ENCODE results near the gene EPS8L3.

EPS8L3 gene

DNA sequence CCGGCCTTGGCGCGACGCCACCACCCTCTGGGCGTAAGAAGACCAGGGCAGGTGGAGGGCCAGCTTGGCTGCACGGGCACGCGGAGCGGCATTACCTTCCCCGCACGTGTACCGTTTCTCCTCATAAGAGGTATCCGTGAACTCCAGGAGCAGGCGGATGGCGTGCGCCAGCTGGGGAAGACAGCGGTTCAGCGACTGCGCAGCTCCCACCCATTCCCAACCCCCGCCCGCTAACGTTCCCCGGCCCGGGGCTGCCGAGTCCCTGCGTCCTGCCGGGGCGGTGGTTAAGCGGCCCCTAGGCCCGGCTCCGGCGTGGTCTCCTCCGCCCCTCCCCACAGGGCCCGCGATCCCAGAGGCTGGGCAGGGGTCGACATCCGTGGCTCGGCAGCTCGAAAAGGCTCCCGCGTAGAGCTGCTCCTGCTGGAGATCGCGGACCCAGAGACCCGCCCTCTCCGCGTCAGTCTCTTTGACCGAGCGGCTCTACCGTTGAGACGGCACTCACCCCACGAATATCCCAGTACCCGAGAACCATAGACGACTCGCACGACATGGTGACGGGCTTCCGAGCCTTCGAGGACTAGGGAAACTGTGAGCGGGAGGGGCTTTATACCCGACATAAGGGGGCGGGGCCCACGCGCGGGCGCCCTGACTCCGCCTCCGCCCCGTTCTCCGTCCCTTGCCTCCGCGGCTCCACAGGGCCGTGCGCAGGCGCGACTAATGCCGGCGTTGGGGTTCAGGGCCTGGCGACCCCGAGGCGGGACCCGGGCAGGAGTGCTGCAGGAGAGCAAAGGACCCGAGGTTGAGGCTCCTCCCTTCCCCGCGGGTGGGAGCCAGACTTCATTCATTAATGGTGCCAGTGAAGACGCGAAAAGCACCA lies 23.7 kb downstream of the EPS8L3 start:
- peak; percentile 64 for DNase-seq (ENCODE audit: low spot score)

DNA sequence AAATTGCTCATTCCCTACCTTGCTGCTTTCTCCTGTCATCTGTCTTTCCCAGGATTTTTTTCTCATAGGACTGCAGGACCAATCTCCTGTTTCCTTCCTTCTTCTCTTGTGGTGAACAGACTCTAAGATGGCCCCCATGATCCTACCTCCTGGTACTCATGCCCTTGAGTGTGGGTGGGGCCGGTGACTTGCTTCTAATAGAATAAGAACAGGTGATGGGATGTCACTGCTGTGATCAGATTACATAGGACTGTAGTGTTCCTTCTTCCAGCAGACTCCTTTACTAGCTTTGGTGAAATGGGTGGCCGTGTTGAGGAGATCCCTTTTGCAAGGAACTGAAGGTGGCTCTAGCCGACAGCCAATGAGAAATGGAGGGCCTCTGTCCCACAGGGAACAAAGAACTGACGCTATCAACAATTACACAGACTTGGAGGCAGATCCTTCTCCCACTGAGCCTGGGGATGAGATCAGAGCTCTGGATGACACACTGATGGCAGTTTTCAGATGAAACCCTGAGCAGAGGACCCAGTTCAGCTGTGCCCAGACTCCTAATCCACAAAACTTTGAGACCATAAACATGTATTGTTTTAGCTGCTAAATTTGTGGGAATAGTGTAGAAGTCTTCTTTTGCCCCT lies 30.4 kb downstream of the EPS8L3 start:
- DNase-seq (ENCODE audit: low spot score) = no peak

DNA sequence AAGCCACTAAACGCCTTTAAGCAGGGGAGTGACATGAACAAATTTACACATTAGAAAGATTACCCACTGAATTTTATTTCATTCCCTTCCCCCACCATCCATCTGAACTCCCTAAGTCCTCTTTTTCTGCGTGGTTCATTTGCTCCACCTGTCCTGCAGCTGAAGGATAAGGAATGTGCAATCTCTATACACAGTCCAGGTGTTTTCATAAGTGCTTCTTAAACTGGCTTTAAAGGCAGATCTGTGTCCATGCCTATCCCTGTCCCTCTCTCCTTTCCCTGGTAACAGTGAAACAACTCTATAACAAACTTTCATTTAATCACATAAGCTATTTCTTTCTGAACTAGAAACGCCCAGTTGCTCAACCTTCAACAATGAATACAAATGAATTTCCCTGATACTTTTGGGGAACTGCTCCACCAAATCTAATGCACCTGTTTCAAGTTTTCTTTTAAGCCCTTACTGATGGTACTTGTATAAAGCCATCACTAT lies 31.3 kb downstream of the EPS8L3 start:
- DNase-seq (ENCODE audit: low spot score) = no peak

DNA sequence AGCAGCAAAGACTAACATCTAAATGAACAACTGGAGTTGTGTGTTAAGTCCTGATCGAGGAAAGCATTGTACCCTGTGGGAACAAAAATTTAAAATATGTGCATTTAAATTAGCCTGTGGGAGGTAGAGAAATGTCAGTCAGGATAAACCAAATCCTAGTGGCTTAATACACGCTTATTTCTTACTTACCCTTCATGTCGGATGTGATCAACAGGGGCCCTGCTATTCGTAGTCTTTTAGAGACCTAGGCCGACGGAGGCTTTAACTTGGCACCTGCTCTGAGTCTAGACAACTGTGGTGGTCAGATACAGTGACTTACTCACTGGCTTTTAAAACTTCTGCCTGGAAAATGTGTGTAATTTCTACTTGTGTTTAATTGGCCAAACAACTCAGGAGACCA lies 33.1 kb downstream of the EPS8L3 start:
- DNase-seq (ENCODE audit: low spot score) = no peak

DNA sequence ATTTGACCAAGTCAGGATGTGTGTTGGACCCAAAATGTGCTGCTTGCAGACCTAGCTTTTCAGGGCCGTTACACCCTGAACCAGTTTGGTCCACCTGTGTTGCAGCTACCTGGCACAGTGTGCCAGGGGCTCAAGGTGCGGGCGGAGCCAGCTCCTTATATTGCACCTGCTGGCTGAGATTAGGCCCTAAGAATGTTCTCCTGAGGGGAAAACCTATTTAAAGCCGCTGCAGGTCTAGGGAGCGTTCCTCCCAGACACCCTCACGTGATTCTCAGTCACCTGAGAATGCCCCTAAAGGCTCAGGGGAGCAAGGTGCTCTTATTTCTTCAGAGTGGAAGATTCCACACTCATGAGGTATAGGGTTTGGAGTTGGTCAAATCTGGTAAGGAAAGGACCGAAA lies 34.9 kb downstream of the EPS8L3 start:
- DNase-seq (ENCODE audit: low spot score) = no peak

DNA sequence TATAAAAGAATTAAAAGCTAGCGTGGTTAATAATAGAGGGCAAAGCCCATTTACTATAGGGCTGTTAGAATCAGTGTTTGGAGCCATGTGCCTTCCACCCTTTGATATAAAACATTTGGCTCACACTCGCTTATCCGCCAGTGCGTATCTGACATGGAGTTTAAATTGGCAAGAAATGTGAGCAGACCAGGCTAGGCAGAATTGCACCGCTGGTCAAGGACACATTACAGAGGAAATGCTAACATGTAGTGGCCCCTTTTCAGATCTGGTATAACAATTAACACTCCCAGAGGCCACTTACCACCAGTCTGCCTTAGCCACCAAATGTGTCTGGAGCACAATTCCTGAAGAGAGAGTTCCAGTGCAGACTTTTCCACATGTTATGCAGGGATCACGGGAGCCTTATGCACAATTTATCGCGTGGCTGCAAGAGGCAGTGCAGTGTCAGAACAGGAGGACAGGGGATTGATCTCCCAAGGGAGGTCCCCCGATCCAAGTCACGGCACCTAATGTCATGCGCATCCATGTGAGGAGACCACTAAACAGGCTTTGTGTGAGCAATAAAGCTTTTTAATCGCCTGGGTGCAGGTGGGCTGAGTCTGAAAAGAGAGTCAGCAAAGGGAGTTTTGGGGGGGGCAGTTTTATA lies 36.9 kb downstream of the EPS8L3 start:
- no peak for DNase-seq (ENCODE audit: low spot score)

DNA sequence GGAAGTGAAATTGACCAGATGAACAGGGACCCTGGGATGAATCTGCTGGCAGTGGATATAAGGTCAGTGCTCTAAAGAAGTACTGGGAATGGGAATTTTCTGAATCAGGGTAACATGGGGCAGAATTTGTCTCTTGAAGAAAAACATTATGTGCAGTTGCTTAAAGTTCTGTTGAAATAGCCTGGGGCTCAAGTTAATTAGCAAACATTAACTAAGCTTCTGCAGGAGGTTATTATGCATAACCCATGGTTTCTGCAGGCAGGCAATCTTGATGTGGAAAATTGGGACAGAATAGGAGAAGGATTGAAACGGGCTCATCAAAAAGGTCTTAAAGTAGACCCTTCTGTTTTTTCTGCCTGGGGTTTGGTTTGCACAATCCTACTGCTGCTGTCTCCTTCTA lies 37.7 kb downstream of the EPS8L3 start:
- no peak for DNase-seq (ENCODE audit: low spot score)

DNA sequence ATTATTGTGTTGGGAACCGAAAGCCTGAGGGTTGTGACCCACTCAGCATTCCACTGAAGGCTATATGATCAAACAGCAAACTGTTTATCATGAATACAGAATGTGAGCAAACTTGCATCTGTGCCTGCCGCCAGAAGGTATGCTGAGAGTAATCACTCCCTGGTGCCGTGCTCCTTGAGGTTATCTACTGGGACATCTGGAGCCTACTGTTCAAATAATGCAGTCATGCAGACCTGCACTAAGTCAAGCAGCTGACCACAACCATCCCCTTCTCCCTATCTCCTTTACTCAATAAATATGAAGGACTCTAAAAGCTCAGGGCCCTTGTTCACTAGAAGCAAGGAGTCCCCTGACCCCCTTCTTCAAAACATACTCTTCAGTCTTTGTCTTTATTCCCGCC lies 38.2 kb downstream of the EPS8L3 start:
- DNase-seq (ENCODE audit: low spot score) = no peak

DNA sequence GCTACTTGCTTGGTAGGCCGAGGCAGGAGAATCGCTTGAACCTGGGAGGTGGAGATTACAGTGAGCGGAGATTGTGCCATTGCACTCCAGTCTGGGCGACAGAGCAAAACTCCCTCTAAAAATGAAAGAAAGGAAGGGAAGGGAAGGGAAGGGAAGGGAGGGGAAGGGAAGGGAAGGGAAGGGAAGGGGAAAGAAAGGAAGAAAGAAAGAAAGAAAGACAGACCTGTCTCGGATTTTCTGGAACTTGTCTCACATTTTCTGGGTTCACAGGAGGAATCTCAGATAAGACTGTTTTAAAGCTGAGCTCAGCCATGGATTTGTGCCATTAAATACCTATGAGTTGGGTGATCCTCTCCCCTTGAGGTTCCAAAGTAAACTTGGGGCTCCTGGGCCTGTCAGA lies 38.8 kb downstream of the EPS8L3 start:
- DNase-seq (ENCODE audit: low spot score) = no peak

DNA sequence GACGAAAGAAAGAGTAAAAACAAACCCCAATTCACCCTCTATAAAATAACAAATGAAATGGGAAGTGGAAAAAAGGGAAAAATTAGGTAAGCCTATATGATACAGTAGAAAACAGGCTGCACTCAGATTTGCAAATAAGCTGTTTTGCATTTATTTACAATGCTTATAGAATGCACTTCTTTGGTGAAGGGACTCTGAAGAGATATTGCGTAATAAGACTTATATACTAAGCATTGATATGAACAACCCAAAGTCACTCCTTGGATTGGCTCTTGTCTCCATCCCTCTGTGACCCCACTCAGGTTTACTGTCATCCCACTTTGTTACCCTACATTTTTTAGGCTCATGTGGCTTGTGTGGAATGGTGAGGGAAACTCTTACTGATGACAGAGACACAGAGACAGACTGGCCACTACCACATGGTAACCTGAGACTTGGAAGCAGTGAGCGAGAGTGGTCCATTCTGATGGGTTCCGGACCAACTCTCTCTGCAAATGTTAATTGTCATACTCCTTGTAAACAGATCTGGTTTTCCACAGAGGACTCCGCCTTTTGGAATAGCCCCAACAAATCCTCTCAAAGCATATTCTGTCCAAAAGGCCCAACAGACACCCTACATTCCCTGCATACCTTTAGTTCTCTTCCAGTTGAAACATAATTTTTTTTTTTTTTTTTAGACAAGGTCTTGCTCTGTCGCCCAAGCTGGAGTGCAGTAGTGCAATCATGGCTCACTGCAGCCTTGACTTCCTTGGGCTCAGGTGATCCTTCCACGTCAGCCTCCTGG lies 40.6 kb downstream of the EPS8L3 start:
- no peak for DNase-seq (ENCODE audit: low spot score)

DNA sequence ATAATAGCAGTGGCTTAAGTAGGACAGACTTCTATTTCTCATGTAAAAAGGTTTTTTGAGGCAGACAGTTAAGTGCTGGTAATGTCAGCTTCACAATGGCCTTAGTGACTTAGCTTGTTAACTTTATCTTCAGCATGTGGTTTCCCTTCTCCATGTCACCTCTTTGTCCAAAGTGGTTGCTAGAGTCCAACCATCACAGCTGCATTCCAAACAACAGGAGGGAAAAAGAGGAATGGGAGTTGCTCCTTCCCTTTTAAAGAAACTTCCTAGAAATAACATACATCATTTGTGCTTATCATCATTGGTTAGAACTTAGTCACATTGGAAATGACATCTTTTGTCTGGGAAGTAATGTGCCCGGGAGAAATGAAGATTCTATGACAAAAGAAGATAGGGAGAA lies 41.8 kb downstream of the EPS8L3 start:
- DNase-seq (ENCODE audit: low spot score) = no peak

DNA sequence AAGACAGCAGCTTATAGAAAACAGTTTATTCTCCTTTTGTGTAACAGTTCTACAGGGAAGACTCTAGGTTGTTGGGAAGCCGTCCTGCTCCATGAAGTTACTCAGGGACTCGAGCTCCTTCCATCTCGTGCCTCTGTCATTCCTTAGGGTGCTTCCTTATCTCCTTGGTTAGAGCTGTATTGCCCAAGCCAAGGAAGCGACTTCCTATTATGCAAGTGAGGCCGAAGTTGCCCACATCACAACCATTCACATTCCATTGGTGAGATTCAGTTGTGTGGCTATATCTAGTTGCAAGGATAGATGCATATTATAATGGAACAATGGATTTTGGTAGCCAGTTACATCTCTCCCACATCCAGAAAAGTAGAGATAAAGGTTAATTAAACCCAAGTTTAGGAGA lies 42.7 kb downstream of the EPS8L3 start:
- no peak for DNase-seq (ENCODE audit: low spot score)

DNA sequence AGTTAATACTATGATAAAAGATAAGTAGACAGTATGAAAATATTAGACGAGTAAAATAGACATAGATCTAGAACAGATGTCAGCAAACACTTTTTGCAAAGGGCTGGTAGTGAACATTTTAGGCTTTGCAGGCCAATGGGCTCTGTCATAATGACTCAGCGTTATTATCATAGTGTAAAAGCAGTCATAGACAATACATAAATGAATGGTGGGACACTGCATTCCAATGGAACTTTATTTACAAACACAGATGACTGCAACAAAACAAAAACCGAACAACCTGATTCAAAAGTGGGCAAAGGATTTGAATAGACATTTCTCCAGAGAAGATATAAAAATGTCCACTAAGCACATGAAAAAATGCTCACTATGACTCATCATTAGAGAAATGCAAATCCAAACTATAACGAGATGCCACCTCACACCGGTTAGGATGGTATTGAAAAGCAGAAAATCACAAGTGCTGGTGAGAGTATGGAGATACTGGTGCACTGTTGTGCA lies 44.3 kb downstream of the EPS8L3 start:
- DNase-seq (ENCODE audit: low spot score) = peak; percentile 51

DNA sequence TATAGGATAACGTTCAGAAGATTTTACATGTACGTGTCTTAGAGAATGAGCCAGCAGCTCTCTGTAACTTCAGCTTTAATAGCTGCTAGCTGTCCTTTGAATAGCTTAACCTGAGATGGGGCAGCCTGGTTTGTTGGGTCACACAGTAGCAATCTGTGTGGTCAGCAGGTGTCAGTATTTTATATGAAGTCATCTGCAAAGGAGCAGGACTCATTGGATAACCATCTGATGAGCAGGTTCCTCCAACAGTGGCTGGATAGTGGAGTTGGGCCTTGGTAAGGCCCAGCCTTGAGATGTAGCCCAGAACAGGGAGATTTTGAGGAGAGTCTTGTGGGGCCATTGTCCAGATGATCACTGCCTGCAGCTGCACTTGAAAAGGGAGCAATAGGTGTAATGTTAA lies 45.2 kb downstream of the EPS8L3 start:
- no peak for DNase-seq (ENCODE audit: low spot score)

DNA sequence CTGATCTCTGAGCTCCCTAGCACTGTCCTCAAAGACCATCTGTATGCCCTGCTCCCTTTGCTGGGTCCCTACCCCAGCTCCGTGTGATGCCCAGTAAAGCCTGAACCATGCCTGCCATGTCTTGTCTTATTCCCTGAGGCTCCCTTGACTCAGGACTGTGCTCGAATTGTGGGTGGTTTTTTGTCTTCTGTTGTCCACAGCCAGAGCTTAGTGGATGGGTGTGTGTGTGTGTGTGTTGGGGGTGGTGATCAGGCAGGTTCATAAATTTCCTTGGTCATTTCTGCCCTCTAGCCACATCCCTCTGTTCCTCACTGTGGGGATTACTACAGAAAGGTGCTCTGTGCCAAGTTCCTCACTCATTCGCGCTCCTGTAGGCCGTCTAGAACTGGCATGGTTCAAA lies 46.0 kb downstream of the EPS8L3 start:
- no peak for DNase-seq (ENCODE audit: low spot score)

DNA sequence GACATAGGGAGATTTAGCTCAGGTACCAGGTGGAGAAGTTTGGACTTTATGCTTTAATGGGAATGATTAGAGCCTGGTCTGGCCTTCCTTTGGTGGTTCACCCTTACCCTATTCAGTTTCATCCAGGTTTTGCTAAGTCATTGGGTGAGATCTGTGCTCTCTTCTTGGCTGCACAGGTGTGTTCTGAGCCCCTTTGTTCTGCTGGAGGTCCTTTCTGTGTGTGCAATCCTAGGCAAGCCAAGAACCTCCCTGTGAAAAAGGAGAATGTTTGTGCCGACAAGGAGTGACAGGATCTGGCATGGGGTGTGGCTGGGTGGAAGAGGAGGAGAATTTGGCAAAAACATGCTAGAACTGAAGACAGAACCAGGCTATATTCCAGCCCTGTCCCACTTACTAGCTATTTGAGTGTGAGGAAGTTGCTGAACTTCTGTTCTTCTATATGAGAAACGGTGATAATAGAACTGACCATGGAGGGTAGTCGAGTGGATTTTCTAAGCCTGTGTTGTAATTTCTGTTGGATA lies 47.1 kb downstream of the EPS8L3 start:
- DNase-seq (ENCODE audit: low spot score) = no peak

DNA sequence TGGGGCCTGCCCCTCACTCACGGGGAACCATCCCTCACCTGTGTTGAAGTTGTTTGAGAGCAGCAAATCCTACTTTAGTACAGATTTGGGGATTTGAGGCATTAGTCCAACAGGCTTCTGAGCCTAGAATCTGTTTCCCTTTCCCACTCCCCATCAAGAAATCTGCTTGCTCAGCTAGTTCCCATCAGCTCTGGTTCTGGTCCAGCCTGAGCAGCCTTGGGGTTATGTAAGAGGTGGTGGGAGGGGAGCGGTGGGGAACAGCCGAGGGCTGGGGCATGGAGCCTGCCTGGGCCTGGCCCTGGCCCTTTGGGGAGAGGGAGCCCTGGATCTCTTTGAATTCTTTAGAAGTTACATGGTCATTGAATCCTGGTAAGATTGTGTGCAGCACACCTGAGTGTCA lies 47.6 kb downstream of the EPS8L3 start:
- no peak for DNase-seq (ENCODE audit: low spot score)

DNA sequence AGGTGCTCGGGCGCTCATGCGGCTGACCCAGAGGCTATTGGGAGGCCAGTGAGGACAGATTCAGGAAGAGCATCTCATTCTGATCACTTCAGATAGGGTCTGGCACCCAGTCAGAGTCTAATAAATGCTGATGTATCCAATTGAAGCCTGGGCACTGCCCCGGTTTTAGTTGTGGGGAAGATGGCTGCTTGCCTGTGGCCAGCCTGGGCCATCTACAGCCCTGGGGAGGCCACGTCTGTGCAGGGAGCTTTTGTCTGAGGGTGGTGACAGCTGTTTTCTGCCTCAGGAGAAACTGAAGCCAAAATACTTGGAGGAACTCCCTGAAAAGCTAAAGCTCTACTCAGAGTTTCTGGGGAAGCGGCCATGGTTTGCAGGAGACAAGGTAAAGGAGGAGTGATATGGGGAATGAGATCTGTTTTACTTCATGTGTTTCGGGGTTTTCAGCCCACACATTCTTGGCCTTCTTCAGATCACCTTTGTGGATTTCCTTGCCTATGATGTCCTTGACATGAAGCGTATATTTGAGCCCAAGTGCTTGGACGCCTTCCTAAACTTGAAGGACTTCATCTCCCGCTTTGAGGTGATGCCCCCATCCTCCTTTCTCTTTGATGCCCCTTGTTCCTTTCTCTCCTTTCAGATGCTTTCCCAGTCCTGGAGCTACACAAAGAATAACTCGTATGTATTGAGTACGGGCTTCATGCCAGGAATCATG lies 48.9 kb downstream of the EPS8L3 start:
- DNase-seq (ENCODE audit: low spot score) = peak; percentile 1

DNA sequence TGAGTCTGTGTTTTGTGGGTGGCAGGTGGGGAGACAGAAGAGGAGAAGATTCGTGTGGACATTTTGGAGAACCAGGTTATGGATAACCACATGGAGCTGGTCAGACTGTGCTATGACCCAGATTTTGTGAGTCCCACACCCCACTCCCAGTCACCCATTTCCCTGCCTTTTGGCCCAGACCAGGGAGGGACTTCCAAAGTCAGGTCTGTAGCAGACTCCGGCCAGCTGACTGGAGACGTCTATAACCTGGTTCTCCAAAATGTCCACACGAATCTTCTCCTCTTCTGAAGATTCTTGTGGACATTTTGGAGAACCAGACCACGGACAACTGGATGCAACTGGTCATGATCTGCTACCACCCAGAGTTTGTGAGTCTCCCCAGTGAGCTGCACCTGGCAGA lies 50.1 kb downstream of the EPS8L3 start:
- peak; percentile 0 for DNase-seq (ENCODE audit: low spot score)

DNA sequence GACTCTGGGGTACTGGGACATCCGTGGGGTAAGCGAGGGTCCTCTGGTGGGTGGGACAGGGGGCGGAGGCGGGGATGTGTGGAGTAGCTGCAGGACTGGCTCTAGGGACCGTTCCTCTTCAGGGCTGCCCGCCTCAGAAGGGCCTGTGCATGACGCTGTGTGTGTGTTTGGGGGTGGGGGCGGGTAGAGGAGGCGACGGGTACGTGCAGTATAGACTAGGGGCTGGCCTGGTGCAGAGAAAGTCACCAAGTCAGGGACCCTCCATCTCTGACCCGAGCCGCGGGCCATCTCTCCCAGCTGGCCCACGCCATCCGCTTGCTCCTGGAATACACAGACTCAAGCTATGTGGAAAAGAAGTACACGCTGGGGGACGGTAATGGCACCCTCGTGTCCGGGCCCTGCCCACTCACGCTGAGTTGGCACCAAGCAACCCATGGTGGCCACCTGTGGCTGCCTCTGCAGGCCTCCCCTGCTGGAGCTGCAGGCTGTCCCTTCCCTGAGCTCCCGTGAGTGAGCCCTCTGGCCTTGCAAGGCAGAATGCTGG lies 51.3 kb downstream of the EPS8L3 start:
- DNase-seq (ENCODE audit: low spot score) = no peak

Measured in hematopoietic multipotent progenitor cell treated with erythropoietin and hydrocortisone succinate and interleukin-3 and kit ligand, for 15 days (in vitro differentiated cells).